Measurements from ENCODE around the gene BID. TPM values are rescaled to one million over a fixed set of nuclear protein-coding genes. Genes with fewer than 3 reads are reported as not detected.

BID gene
- polyA plus RNA-seq, 1 donor from 2014 or later = 88.6 TPM

DNA sequence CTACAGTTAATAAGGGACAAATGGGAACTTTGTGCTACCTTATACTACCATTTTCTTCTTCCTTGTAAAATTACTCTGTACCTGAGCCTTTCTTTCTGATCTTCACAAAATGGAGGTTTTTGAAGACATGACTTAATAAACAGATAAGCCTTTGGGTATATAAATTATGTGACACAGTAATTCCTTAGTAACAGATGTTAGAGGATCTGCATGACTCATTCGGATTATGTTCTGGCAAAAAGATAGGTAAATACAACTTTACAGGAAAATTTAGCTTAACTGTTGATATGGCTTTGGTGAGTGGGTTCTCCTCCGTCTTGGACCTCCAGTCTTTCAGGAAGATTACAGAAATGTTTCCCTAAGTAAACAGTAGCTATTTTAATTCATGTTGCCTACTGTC lies 61.8 kb downstream of the BID start:
- no peaks in the 10 kb centered on the region for H3F3A ChIP-seq (ENCODE audit: insufficient read depth, low read length, poor library complexity, severe bottlenecking)
- no peaks in the 10 kb centered on the region for H3K9me2 ChIP-seq (ENCODE audit: insufficient read depth, low read length)
- no peak overlapping the region for H2AFZ ChIP-seq (ENCODE audit: low read depth, low read length)
- H3K4me2 ChIP-seq (ENCODE audit: low read length) = no peak overlapping the region
- no peaks in the 10 kb centered on the region for H3K27me3 ChIP-seq (ENCODE audit: insufficient read depth, low read depth, low read length)
- no peak for TF ChIP-seq MXI1 (conservative IDR thresholded peaks at IDR 0.05; ENCODE audit: poor library complexity, severe bottlenecking)
- TF ChIP-seq POLR2AphosphoS5 (IDR thresholded peaks at IDR 0.05) = no peak
- no peak for TF ChIP-seq CTCF (IDR thresholded peaks at IDR 0.05; ENCODE audit: poor library complexity, severe bottlenecking)
- no peak for TF ChIP-seq TAF1 (IDR thresholded peaks at IDR 0.05; ENCODE audit: low read depth)
- TF ChIP-seq SMC3 (conservative IDR thresholded peaks at IDR 0.05; ENCODE audit: poor library complexity) = no peak
- TF ChIP-seq EP300 (conservative IDR thresholded peaks at IDR 0.05; ENCODE audit: poor library complexity, severe bottlenecking) = no peak
- TF ChIP-seq, protein P1, sequence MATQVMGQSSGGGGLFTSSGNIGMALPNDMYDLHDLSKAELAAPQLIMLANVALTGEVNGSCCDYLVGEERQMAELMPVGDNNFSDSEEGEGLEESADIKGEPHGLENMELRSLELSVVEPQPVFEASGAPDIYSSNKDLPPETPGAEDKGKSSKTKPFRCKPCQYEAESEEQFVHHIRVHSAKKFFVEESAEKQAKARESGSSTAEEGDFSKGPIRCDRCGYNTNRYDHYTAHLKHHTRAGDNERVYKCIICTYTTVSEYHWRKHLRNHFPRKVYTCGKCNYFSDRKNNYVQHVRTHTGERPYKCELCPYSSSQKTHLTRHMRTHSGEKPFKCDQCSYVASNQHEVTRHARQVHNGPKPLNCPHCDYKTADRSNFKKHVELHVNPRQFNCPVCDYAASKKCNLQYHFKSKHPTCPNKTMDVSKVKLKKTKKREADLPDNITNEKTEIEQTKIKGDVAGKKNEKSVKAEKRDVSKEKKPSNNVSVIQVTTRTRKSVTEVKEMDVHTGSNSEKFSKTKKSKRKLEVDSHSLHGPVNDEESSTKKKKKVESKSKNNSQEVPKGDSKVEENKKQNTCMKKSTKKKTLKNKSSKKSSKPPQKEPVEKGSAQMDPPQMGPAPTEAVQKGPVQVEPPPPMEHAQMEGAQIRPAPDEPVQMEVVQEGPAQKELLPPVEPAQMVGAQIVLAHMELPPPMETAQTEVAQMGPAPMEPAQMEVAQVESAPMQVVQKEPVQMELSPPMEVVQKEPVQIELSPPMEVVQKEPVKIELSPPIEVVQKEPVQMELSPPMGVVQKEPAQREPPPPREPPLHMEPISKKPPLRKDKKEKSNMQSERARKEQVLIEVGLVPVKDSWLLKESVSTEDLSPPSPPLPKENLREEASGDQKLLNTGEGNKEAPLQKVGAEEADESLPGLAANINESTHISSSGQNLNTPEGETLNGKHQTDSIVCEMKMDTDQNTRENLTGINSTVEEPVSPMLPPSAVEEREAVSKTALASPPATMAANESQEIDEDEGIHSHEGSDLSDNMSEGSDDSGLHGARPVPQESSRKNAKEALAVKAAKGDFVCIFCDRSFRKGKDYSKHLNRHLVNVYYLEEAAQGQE (IDR thresholded peaks at IDR 0.05; ENCODE audit: borderline replicate concordance) = no peak
- TF ChIP-seq RAD21 (conservative IDR thresholded peaks at IDR 0.05) = no peak
- TF ChIP-seq EZH2 (IDR thresholded peaks at IDR 0.05; ENCODE audit: borderline replicate concordance, insufficient read depth, low read length, poor library complexity, severe bottlenecking) = no peak
- no peaks in the 10 kb centered on the region for H3K9me3 ChIP-seq (ENCODE audit: low read length)
- H4K20me1 ChIP-seq (ENCODE audit: insufficient read depth) = no peaks in the 10 kb centered on the region
- no peak overlapping the region for H3K4me3 ChIP-seq (ENCODE audit: low read length)
- no peak overlapping the region for H3K9ac ChIP-seq (ENCODE audit: low read length)
- H3K36me3 ChIP-seq (ENCODE audit: insufficient read depth, low read length) = no peaks in the 10 kb centered on the region
- no peak overlapping the region for H3K27ac ChIP-seq (ENCODE audit: low read length)
- H3K79me2 ChIP-seq (replicated peaks; ENCODE audit: insufficient read depth, low read length) = no peaks in the 10 kb centered on the region

GRCh38 chr22:17710023-17710422 lies 64.2 kb downstream of the BID start:
- no peaks in the 10 kb centered on the region for H4K20me1 ChIP-seq (ENCODE audit: insufficient read depth)
- H3F3A ChIP-seq (ENCODE audit: insufficient read depth, low read length, poor library complexity, severe bottlenecking) = no peaks in the 10 kb centered on the region
- no peaks in the 10 kb centered on the region for H3K9me3 ChIP-seq (ENCODE audit: low read length)
- no peaks in the 10 kb centered on the region for H3K9me2 ChIP-seq (ENCODE audit: insufficient read depth, low read length)
- H3K79me2 ChIP-seq (replicated peaks; ENCODE audit: insufficient read depth, low read length) = no peaks in the 10 kb centered on the region
- no peak overlapping the region for H3K27ac ChIP-seq (ENCODE audit: low read length)
- no peaks in the 10 kb centered on the region for H3K36me3 ChIP-seq (ENCODE audit: insufficient read depth, low read length)
- no peak overlapping the region for H3K9ac ChIP-seq (ENCODE audit: low read length)
- TF ChIP-seq TAF1 (IDR thresholded peaks at IDR 0.05; ENCODE audit: low read depth) = no peak
- no peak for TF ChIP-seq SMC3 (conservative IDR thresholded peaks at IDR 0.05; ENCODE audit: poor library complexity)
- TF ChIP-seq EZH2 (IDR thresholded peaks at IDR 0.05; ENCODE audit: borderline replicate concordance, insufficient read depth, low read length, poor library complexity, severe bottlenecking) = no peak
- TF ChIP-seq MXI1 (conservative IDR thresholded peaks at IDR 0.05; ENCODE audit: poor library complexity, severe bottlenecking) = no peak
- TF ChIP-seq EP300 (conservative IDR thresholded peaks at IDR 0.05; ENCODE audit: poor library complexity, severe bottlenecking) = no peak
- TF ChIP-seq RAD21 (conservative IDR thresholded peaks at IDR 0.05) = no peak
- TF ChIP-seq, protein P1 (IDR thresholded peaks at IDR 0.05; ENCODE audit: borderline replicate concordance) = no peak
- TF ChIP-seq POLR2AphosphoS5 (IDR thresholded peaks at IDR 0.05) = no peak
- TF ChIP-seq CTCF (IDR thresholded peaks at IDR 0.05; ENCODE audit: poor library complexity, severe bottlenecking) = no peak
- H2AFZ ChIP-seq (ENCODE audit: low read depth, low read length) = no peak overlapping the region
- no peak overlapping the region for H3K4me2 ChIP-seq (ENCODE audit: low read length)
- H3K4me3 ChIP-seq (ENCODE audit: low read length) = no peak overlapping the region
- no peaks in the 10 kb centered on the region for H3K27me3 ChIP-seq (ENCODE audit: insufficient read depth, low read depth, low read length)

Data from neural cell (in vitro differentiated cells).